RWPE2 (cell line): ENCODE measurements around the gene HTT.

ENCODE experiments used
- ATAC-seq: fragments of 200-7000 bp; cut with Tn5 transposase; 3 replicates; pipeline ENCODE4 v1.9.1; 2021; ENCODE audit warnings: low read depth
- DNase-seq: peaks from one replicate; pipeline ENCODE4 v3.0.0-alpha.2; 2020; ENCODE audit warnings: low spot score
- H3K27ac ChIP-seq: fragments of 450-650 bp; 2 replicates; pipeline ENCODE4 v1.5.1; 2017; ENCODE audit warnings: mild to moderate bottlenecking; ENCODE audit not compliant: poor library complexity, severe bottlenecking
- H3K27me3 ChIP-seq: fragments of 250-450 bp; sonication (Bioruptor Pico); 2 replicates; pipeline ENCODE4 v1.5.1; 2021; ENCODE audit warnings: mild to moderate bottlenecking, moderate library complexity; ENCODE audit not compliant: insufficient read depth, poor library complexity, severe bottlenecking
- H3K36me3 ChIP-seq: fragments of 250-450 bp; sonication (Bioruptor Pico); 2 replicates; pipeline ENCODE4 v1.5.1; 2020; ENCODE audit warnings: low read depth, mild to moderate bottlenecking, moderate library complexity
- H3K4me1 ChIP-seq: fragments of 250-450 bp; sonication (Bioruptor Pico); 2 replicates; pipeline ENCODE4 v1.5.1; 2021; ENCODE audit warnings: mild to moderate bottlenecking, moderate library complexity; ENCODE audit not compliant: insufficient read depth, poor library complexity, severe bottlenecking
- H3K4me3 ChIP-seq: fragments of 250-450 bp; sonication (Bioruptor Pico); 2 replicates; pipeline ENCODE4 v1.5.1; 2021; ENCODE audit warnings: mild to moderate bottlenecking, moderate library complexity; ENCODE audit not compliant: severe bottlenecking
- H3K9me3 ChIP-seq: fragments of 250-450 bp; sonication (Bioruptor Pico); 2 replicates; pipeline ENCODE4 v1.5.1; 2021; ENCODE audit warnings: mild to moderate bottlenecking, moderate library complexity; ENCODE audit not compliant: severe bottlenecking
- CTCF ChIP-seq: fragments of 450-650 bp; IDR thresholded peaks from one replicate; pipeline ENCODE4 v1.5.1; 2017; ENCODE audit warnings: mild to moderate bottlenecking, moderate library complexity; ENCODE audit not compliant: poor library complexity, severe bottlenecking

The HTT gene

GRCh38 chr4:3176367-3177229 lies 102.1 kb downstream of the HTT start:
- DNase-seq = no peak
- TF ChIP-seq CTCF = no peak
- H3K27me3 ChIP-seq = no peaks in the 10 kb centered on the region
- no peaks in the 10 kb centered on the region for H3K9me3 ChIP-seq
- H3K36me3 ChIP-seq = peaks cover 67% of the 10 kb centered on the region
- no peak overlapping the region for H3K27ac ChIP-seq
- H3K4me1 ChIP-seq = no peaks in the 10 kb centered on the region
- H3K4me3 ChIP-seq = no peak overlapping the region
- no peak for ATAC-seq

- no peak overlapping the region for H3K27ac ChIP-seq
- no peak for TF ChIP-seq CTCF
Measured at GRCh38 chr4:3177426-3177825, 102.9 kb downstream of the HTT start.

GRCh38 chr4:3177905-3178304 lies 103.4 kb downstream of the HTT start:
- Histone ChIP-seq H3K4me1 (no peaks in the 10 kb centered on the region), H3K9me3 (no peaks in the 10 kb centered on the region), H3K4me3 (no peak overlapping the region), H3K36me3 (peaks cover 70% of the 10 kb centered on the region), H3K27me3 (no peaks in the 10 kb centered on the region), H3K27ac (no peak overlapping the region)
- ATAC-seq = no peak
- no peak for TF ChIP-seq CTCF
- DNase-seq = no peak

More at GRCh38 chr4:3177426-3177825, 102.9 kb downstream of the HTT start:
- DNase-seq = no peak
- Histone ChIP-seq H3K27me3 (no peaks in the 10 kb centered on the region), H3K4me1 (no peaks in the 10 kb centered on the region), H3K9me3 (no peaks in the 10 kb centered on the region), H3K4me3 (no peak overlapping the region), H3K36me3 (peaks cover 71% of the 10 kb centered on the region)
- no peak for ATAC-seq

- Histone ChIP-seq H3K27me3 (no peaks in the 10 kb centered on the region), H3K9me3 (no peaks in the 10 kb centered on the region), H3K36me3 (peaks cover 73% of the 10 kb centered on the region), H3K27ac (no peak overlapping the region), H3K4me1 (no peaks in the 10 kb centered on the region), H3K4me3 (no peak overlapping the region)
- ATAC-seq = no peak
- TF ChIP-seq CTCF = no peak
- DNase-seq = no peak
Measured at GRCh38 chr4:3178351-3178750, 103.9 kb downstream of the HTT start.

- ATAC-seq (no peak), DNase-seq (no peak)
- Histone ChIP-seq H3K4me3 (no peak overlapping the region), H3K27ac (no peak overlapping the region), H3K9me3 (no peaks in the 10 kb centered on the region), H3K27me3 (no peaks in the 10 kb centered on the region), H3K4me1 (no peaks in the 10 kb centered on the region), H3K36me3 (peaks cover 74% of the 10 kb centered on the region)
- TF ChIP-seq CTCF = no peak
Measured at GRCh38 chr4:3179126-3179706, 104.7 kb downstream of the HTT start.
